Endothelial cell of umbilical vein (primary cell): Measurements from ENCODE around the gene TP53. TPM values are rescaled to one million over a fixed set of nuclear protein-coding genes. Genes with fewer than 3 reads are reported as not detected.
A peak's percentile ranks its signal among the peaks of the same experiment; 100 is the strongest.

Experiments used
- BruUV-seq: library from RNA; stranded (reverse); fragments of 400-500 nt; replicated peaks from 2 replicates; lab custom pipeline; 2021; lab: Mats Ljungman, UMichigan
- CTCF ChIA-PET: fragments of 300-600, 350-600 bp; sonication (Branson Sonifier 250); formaldehyde crosslinking; loops from one replicate; lab custom pipeline; 2021; ENCODE audit warnings: antibody characterized with exemption, inconsistent platforms; lab: Charles Lee
- POLR2A ChIA-PET: fragments of 300-600, 350-600 bp; sonication (Branson Sonifier 250); formaldehyde crosslinking; loops from one replicate; lab custom pipeline; 2021; ENCODE audit warnings: antibody characterized with exemption, inconsistent platforms; lab: Charles Lee
- DNase-seq: peaks from one replicate; pipeline ENCODE4 v3.0.0-alpha.2; 2011; ENCODE audit warnings: low read depth, low spot score
- FAIRE-seq: peaks from 2 replicates; lab custom pipeline; 2011; peaks lifted over from hg19 to GRCh38; lab: Jason Lieb, UNC
- H2AFZ ChIP-seq: 2 replicates; pipeline ENCODE4 v1.6.0; 2012; ENCODE audit warnings: low read depth, low read length, control low read depth, inconsistent platforms
- H3K27ac ChIP-seq: 2 replicates; pipeline ENCODE4 v1.5.1; 2011; ENCODE audit warnings: low read depth, mild to moderate bottlenecking, control low read depth, low read length, moderate library complexity; ENCODE audit not compliant: insufficient read depth
- H3K27me3 ChIP-seq, 2 experiments: 2 replicates each; pipeline versions ENCODE4 v1.6.0 to v1.6.1; 2011; ENCODE audit warnings: low read length in 2 of 2, mixed read lengths in 1 of 2; ENCODE audit not compliant: control insufficient read depth in 2 of 2, insufficient read depth in 2 of 2
- H3K36me3 ChIP-seq, 2 experiments: 2 replicates in 1 of 2; 3 replicates in 1 of 2; pipeline ENCODE4 v1.5.1; 2011; ENCODE audit warnings: low read length in 2 of 2, mild to moderate bottlenecking in 1 of 2, moderate library complexity in 1 of 2; ENCODE audit not compliant: control insufficient read depth in 2 of 2, insufficient read depth in 2 of 2; ENCODE audit errors: extremely low read depth in 1 of 2
- H3K4me1 ChIP-seq: 3 replicates; pipeline ENCODE4 v1.5.1; 2011; ENCODE audit warnings: mild to moderate bottlenecking, low read length; ENCODE audit not compliant: control insufficient read depth, insufficient read depth; ENCODE audit errors: extremely low read depth
- H3K4me2 ChIP-seq: 2 replicates; pipeline ENCODE4 v1.6.1; 2011; ENCODE audit warnings: low read length, control low read depth, mixed read lengths; ENCODE audit not compliant: insufficient read depth
- H3K4me3 ChIP-seq, 3 experiments: fragments of 200-600 bp in 1 of 3; sonication (generic), shearing (Covaris generic) in 1 of 3; replicated peaks in 1 of 3; 2 replicates each; pipeline ENCODE4 v1.5.1; 2011 to 2016; ENCODE audit warnings: control low read depth in 3 of 3, low read length in 3 of 3, mild to moderate bottlenecking in 2 of 3, inconsistent platforms in 1 of 3, low read depth in 1 of 3, moderate library complexity in 1 of 3; ENCODE audit not compliant: insufficient read depth in 1 of 3
- H3K79me2 ChIP-seq: 2 replicates; pipeline ENCODE4 v1.6.0; 2012; ENCODE audit warnings: low read length, inconsistent platforms; ENCODE audit not compliant: control insufficient read depth, insufficient read depth
- H3K9ac ChIP-seq: replicated peaks from 2 replicates; pipeline ENCODE3; 2011; ENCODE audit warnings: low read length, control low read depth; ENCODE audit not compliant: insufficient read depth; ENCODE audit errors: extremely low read depth
- H3K9me1 ChIP-seq: replicated peaks from 3 replicates; pipeline ENCODE4 v1.6.0; 2011; ENCODE audit warnings: mild to moderate bottlenecking, low read length; ENCODE audit not compliant: control insufficient read depth, insufficient read depth; ENCODE audit errors: extremely low read depth
- H3K9me3 ChIP-seq: replicated peaks from 2 replicates; pipeline ENCODE4 v1.5.1; 2012; ENCODE audit warnings: low read length, inconsistent platforms; ENCODE audit not compliant: control insufficient read depth, insufficient read depth
- H4K20me1 ChIP-seq: replicated peaks from 2 replicates; pipeline ENCODE3; 2011; ENCODE audit warnings: mild to moderate bottlenecking, low read length; ENCODE audit not compliant: control insufficient read depth, insufficient read depth; ENCODE audit errors: extremely low read depth
- EZH2 ChIP-seq: IDR thresholded peaks from 2 replicates; pipeline ENCODE4 v1.6.1; 2012; ENCODE audit warnings: borderline replicate concordance, low read depth, mild to moderate bottlenecking, moderate library complexity, low read length, inconsistent platforms; ENCODE audit not compliant: severe bottlenecking
- FOS ChIP-seq: IDR thresholded peaks from 2 replicates; pipeline ENCODE4 v1.6.1; 2011; ENCODE audit warnings: mild to moderate bottlenecking, low read length, moderate library complexity, borderline replicate concordance; ENCODE audit not compliant: insufficient read depth
- GATA2 ChIP-seq: IDR thresholded peaks from 2 replicates; pipeline ENCODE4 v1.7.0; 2011; ENCODE audit warnings: low read depth, mild to moderate bottlenecking, moderate library complexity, mixed read lengths, low read length; ENCODE audit not compliant: insufficient read length, insufficient read depth
- POLR2A ChIP-seq: IDR thresholded peaks from 2 replicates; pipeline ENCODE4 v1.6.1; 2012; ENCODE audit warnings: low read depth, mild to moderate bottlenecking, control low read depth, low read length
- dilution Hi-C: fragments of 300-500 bp; cut with MboI; formaldehyde crosslinking; loops from one replicate; pipeline ENCODE4 v1.15.0; 2019; ENCODE audit warnings: low sequenced_read_pairs; ENCODE audit not compliant: extremely low pct_ligation_motif_present
- intact Hi-C: fragments of 100-400 bp; cut with micrococcal nuclease; formaldehyde crosslinking; loops from one replicate; pipeline ENCODE4 v1.10.0; 2022
- polyA plus RNA-seq, 4 experiments: library from polyadenylated mRNA; depleted of rRNA in 3 of 4; stranded (reverse) in 3 of 4; unstranded in 1 of 4; fragments of >200 nt; gene quantifications; 2 replicates each; pipeline versions ENCODE4 v1.2.1 to v1.2.3, GENCODE V29; 2011 to 2012; ENCODE audit warnings: missing spikeins in 1 of 4
- total RNA-seq: library from RNA; stranded (reverse); gene quantifications from 2 replicates; pipeline ENCODE4 v1.2.3, GENCODE V29; 2021
- TF ChIP-seq, protein P1 (sequence below): IDR thresholded peaks from 2 replicates; pipeline ENCODE4 v1.6.1; 2011; ENCODE audit not compliant: insufficient read depth, insufficient read length

Gene TP53
- total and polyA plus RNA-seq, 2 donors (not counting 3 experiments of a cell fraction or from before 2014, with no cell fraction given): 82.1 to 138 TPM

- peak overlapping the region; percentile 21 for H3K4me2 ChIP-seq
- dilution Hi-C loops (no loop called here), intact Hi-C loops (loop anchor here (1.0 kb wide), 1 partner anchor 12 kb away; the partner anchor contains the start of gene DNAH2)
- H3K27ac ChIP-seq: no peak overlapping the region
- peaks cover 6% of the 10 kb centered on the region for H3K4me1 ChIP-seq
- DNase-seq (no peak), FAIRE-seq (no peak)
- H3K9ac ChIP-seq: no peak overlapping the region
- peak overlapping the region in 1 of 3 experiments; percentile 27 for H3K4me3 ChIP-seq
- ChIA-PET CTCF (interaction anchor here (2.3 to 5.1 kb wide), 2 partner anchors 10 to 18 kb away, joined by 11 to 45 read pairs; partner anchors contain the start of genes DNAH2, TP53 and WRAP53), POLR2A (interaction anchor here (0.6 kb wide), 1 partner anchor 396 kb away, joined by 3 read pairs; no protein-coding TSS in a partner anchor)
- H3K27me3 ChIP-seq: peaks cover 33 to 35% of the 10 kb centered on the region in 2 experiments
- no peaks in the 10 kb centered on the region for H3K9me1 ChIP-seq
- no peaks in the 10 kb centered on the region for H3K79me2 ChIP-seq
- BruUV-seq: no TSS peak
- TF ChIP-seq GATA2: no peak
- TF ChIP-seq EZH2: peak; percentile 55
- H3K9me3 ChIP-seq: no peaks in the 10 kb centered on the region
- H3K36me3 ChIP-seq: peaks cover 0 to 8% of the 10 kb centered on the region in 2 experiments
- no peak overlapping the region for H2AFZ ChIP-seq
- H4K20me1 ChIP-seq: no peaks in the 10 kb centered on the region
These were observed 18.3 kb upstream of the TP53 start for GRCh38 chr17:7705269-7706255.

DNA sequence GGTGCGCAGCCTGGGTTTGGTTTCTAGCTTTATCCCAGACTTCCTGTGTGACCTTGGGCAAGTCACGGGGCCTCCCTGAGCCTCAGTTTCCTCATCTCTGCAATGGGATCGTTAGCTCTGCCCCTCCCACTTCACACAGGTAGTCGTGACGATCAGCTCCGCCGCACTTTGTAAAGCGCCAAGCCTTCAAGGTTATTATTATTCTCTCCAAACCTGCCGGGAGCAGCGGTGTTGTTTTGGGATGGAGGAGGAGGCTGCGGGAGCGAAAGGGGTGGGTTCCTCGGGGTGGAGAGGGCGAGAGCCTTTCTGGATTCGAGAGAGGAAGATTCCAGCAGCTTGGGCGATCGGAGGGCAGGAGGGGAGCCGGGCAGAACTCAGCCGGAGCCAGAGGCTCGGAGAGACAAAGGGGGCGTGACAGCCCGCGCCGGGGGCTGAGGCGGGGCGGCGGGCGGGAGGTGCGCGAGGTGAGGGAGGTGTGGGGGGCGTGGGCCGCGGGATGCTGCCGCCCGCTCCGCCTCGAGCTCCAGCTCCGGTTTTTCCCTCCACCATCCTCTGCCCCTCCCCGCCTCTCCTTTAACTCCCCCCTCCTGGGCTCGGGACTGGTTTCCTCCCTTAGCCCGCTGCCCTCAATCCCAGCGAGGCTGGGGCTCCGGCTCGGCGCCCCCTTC, 17.4 kb upstream of the TP53 start, which contains the start of gene EFNB3:
Gene EFNB3, plus strand, starts transcription at position 602 of the 668 bp plus-strand sequence. CDS start 397 bp downstream, outside the sequence.
- no peak for TF ChIP-seq FOS
- peak; percentile 59 for TF ChIP-seq EZH2
- TF ChIP-seq, protein P1, sequence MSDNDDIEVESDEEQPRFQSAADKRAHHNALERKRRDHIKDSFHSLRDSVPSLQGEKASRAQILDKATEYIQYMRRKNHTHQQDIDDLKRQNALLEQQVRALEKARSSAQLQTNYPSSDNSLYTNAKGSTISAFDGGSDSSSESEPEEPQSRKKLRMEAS: no peak
- no peak for TF ChIP-seq POLR2A
- no peak for TF ChIP-seq GATA2
- BruUV-seq: no TSS peak
- H2AFZ ChIP-seq: peak within 1 kb of the TSS; percentile 9

More for the DNA sequence above, 17.4 kb upstream of the TP53 start, which contains the start of gene EFNB3:
- H3K36me3 ChIP-seq: peaks cover 0 to 8% of the 10 kb centered on the region in 2 experiments
- H4K20me1 ChIP-seq: no peaks in the 10 kb centered on the region
- intact Hi-C loops: loop anchor here (1.0 kb wide), 1 partner anchor 13 kb away; the partner anchor contains the start of gene DNAH2
- H3K9me3 ChIP-seq: no peaks in the 10 kb centered on the region
- peaks cover 33 to 35% of the 10 kb centered on the region in 2 experiments for H3K27me3 ChIP-seq
- H3K4me2 ChIP-seq: peak within 1 kb of the TSS; percentile 21
- FAIRE-seq (no peak), DNase-seq (no peak)
- H3K4me1 ChIP-seq: peaks cover 3% of the 10 kb centered on the region
- H3K4me3 ChIP-seq: peak within 1 kb of the TSS in 2 of 3 experiments; percentile 27 to 35
- H3K9me1 ChIP-seq: no peaks in the 10 kb centered on the region
- H3K27ac ChIP-seq: no peak within 1 kb of the TSS
- CTCF ChIA-PET: interaction anchor here (2.3 to 5.1 kb wide), 2 partner anchors 11 to 17 kb away, joined by 11 to 45 read pairs; partner anchors contain the start of genes DNAH2, TP53 and WRAP53
- dilution Hi-C loops: no loop called here
- H3K9ac ChIP-seq: no peak within 1 kb of the TSS
- POLR2A ChIA-PET: interaction anchor here (0.6 kb wide), 1 partner anchor 395 kb away, joined by 3 read pairs; no protein-coding TSS in a partner anchor
- H3K79me2 ChIP-seq: no peaks in the 10 kb centered on the region
